Ishikawa (cell line): ENCODE data around the gene CFAP77.

ENCODE experiments used
- CEBPB ChIP-seq: IDR thresholded peaks from 2 replicates; pipeline ENCODE4 v1.6.1; 2012
- CREB1 ChIP-seq: IDR thresholded peaks from 2 replicates; pipeline ENCODE4 v1.6.1; 2012; ENCODE audit warnings: low read depth
- EP300 ChIP-seq: IDR thresholded peaks from 2 replicates; pipeline ENCODE4 v1.6.1; 2012; ENCODE audit warnings: borderline replicate concordance
- FOXM1 ChIP-seq: IDR thresholded peaks from 2 replicates; pipeline ENCODE4 v1.6.1; 2012; ENCODE audit warnings: low read depth, borderline replicate concordance
- NFIC ChIP-seq: IDR thresholded peaks from 2 replicates; pipeline ENCODE4 v1.6.1; 2012
- RAD21 ChIP-seq: IDR thresholded peaks from 2 replicates; pipeline ENCODE4 v1.6.1; 2012; ENCODE audit warnings: low read depth
- TAF1 ChIP-seq: IDR thresholded peaks from 2 replicates; pipeline ENCODE4 v1.6.1; 2012; ENCODE audit warnings: low read depth, mild to moderate bottlenecking
- TCF12 ChIP-seq: IDR thresholded peaks from 2 replicates; pipeline ENCODE4 v1.6.1; 2012; ENCODE audit warnings: low read depth
- TEAD4 ChIP-seq: IDR thresholded peaks from 2 replicates; pipeline ENCODE4 v1.6.1; 2012
- YY1 ChIP-seq: IDR thresholded peaks from 2 replicates; pipeline ENCODE4 v1.6.1; 2012; ENCODE audit warnings: low read depth
- ZBTB7A ChIP-seq: IDR thresholded peaks from 2 replicates; pipeline ENCODE4 v1.6.1; 2012; ENCODE audit warnings: low read depth
- TF ChIP-seq, protein P1 (sequence below): IDR thresholded peaks from 2 replicates; pipeline ENCODE4 v1.6.1; 2012
- TF ChIP-seq, protein P2 (sequence below): IDR thresholded peaks from 2 replicates; pipeline ENCODE4 v1.6.1; 2012
- TF ChIP-seq, protein P3 (sequence below): IDR thresholded peaks from 2 replicates; pipeline ENCODE4 v1.6.1; 2012; ENCODE audit warnings: low read depth, mild to moderate bottlenecking

DNA sequence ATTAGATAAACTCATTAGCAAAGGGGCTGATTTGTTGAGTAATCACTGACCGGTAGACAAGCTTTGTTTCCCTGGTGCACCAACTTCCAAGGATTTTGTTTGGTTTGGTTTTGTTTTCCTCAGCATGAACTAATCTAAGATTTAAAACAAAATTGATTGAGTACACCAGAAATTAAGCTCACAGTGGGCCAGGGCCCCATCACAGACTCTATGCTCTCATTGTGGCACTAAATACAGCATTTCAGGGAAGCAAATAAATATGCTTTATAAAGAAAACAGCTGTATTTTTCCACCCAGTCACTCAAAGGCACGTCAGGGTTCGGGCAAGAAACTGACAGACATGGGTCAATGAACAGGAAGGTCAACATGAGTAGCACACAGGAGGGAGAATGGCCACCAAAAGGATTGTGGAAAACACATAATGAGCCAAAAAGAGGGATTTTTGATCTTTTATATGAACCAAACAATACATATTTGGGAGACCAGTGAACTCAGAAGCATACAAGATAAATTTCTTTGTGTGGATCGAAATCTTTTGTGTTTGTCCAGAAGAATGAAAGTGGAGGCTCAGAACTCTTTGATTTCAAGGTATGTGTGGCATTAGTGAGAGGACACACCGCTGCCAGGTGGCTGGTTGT is 8.8 kb downstream of the CFAP77 start:
- TF ChIP-seq TCF12 (no peak), FOXM1 (no peak), YY1 (no peak), CEBPB (no peak), EP300 (no peak), ZBTB7A (no peak), CREB1 (no peak), TAF1 (no peak), RAD21 (no peak), TEAD4 (no peak), NFIC (no peak)
- TF ChIP-seq, protein P1, sequence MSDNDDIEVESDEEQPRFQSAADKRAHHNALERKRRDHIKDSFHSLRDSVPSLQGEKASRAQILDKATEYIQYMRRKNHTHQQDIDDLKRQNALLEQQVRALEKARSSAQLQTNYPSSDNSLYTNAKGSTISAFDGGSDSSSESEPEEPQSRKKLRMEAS: no peak
- TF ChIP-seq, protein P2, sequence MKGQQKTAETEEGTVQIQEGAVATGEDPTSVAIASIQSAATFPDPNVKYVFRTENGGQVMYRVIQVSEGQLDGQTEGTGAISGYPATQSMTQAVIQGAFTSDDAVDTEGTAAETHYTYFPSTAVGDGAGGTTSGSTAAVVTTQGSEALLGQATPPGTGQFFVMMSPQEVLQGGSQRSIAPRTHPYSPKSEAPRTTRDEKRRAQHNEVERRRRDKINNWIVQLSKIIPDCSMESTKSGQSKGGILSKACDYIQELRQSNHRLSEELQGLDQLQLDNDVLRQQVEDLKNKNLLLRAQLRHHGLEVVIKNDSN: no peak
- TF ChIP-seq, protein P3, sequence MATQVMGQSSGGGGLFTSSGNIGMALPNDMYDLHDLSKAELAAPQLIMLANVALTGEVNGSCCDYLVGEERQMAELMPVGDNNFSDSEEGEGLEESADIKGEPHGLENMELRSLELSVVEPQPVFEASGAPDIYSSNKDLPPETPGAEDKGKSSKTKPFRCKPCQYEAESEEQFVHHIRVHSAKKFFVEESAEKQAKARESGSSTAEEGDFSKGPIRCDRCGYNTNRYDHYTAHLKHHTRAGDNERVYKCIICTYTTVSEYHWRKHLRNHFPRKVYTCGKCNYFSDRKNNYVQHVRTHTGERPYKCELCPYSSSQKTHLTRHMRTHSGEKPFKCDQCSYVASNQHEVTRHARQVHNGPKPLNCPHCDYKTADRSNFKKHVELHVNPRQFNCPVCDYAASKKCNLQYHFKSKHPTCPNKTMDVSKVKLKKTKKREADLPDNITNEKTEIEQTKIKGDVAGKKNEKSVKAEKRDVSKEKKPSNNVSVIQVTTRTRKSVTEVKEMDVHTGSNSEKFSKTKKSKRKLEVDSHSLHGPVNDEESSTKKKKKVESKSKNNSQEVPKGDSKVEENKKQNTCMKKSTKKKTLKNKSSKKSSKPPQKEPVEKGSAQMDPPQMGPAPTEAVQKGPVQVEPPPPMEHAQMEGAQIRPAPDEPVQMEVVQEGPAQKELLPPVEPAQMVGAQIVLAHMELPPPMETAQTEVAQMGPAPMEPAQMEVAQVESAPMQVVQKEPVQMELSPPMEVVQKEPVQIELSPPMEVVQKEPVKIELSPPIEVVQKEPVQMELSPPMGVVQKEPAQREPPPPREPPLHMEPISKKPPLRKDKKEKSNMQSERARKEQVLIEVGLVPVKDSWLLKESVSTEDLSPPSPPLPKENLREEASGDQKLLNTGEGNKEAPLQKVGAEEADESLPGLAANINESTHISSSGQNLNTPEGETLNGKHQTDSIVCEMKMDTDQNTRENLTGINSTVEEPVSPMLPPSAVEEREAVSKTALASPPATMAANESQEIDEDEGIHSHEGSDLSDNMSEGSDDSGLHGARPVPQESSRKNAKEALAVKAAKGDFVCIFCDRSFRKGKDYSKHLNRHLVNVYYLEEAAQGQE: no peak
